GM18858 (cell line): ENCODE results near the gene MYL6.
"Not testable (repeated sequence)": the region's sequence is repeated elsewhere in the genome, so short reads cannot be mapped to it uniquely, and the experiment has no call there.

Experiments
- ATAC-seq: cut with Tn5 transposase; IDR thresholded peaks from one replicate; pipeline ENCODE4 v1.9.1; 2021; ENCODE audit not compliant: unreplicated experiment

Gene MYL6

DNA sequence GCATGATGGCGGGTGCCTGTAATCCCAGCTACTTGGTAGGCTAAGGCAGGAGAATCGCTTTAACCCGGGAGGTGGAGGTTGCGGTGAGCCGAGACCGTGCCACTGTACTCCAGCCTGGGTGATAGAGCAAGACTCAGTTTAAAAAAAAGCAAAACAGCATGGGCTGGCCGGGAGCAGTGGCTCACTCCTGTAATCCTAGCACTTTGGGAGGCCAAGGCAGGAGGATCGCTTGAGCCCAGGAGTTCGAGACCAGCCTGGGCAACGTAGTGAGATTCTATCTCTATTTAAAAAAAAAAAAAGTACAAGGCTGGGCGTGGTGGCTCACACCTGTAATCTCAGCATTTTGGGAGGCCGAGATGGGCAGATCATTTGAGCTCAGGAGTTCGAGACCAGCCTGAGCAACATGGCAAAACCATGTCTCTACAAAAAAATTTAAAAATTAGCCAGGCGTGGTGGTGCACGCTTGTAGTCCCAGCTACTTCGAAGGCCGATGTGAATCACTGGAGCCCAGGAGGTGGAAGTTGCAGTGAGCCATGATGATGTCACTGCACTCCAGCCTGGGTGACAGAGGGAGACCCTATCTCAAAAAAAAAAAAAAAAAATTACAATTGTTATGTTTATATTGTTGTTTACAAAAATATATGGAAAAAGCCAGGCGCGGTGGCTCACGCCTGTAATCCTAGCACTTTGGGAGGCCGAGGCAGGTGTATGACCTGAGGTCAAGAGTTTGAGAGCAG is 1.5 kb upstream of the MYL6 start:
- not testable (repeated sequence) for ATAC-seq

DNA sequence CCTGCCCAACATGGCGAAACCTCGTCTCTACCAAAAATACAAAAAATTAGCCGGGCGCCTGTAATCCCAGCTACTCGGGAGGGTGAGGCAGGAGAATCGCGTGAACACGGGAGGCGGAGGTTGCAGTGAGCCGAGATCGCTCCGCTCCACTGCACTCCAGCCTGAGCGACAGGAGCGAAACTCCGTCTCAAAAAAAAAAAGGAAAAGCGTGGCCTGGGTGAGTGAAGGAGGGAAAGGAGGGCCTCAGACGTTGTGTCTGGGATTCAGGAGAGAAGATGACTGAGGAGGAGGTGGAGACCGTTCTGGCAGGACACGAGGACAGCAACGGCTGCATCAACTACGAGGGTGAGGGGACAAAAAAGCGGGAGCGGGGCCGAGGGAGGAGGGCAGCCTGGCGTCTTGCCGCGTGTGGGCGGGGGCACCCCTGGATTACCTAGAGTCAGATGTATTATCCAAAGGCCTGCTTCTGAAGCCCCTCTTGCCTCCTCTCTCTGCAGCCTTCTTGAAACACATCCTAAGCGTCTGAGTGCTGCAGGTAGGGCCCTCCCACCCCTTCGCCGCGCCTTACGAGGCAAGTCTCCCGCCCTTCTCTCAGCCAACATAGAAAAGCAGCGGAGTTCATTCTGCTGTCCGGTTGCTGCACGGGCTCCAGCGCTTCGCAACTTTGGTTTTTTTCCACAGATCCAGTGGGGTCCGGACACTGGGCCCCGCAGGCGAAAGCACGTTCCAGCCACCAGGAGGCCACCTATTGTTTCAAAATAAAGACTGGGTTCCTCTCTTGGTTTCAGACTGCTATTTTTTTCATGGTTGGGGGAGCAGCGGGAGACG is 744 bp upstream of the MYL6 start:
- peak; percentile 30 for ATAC-seq

DNA sequence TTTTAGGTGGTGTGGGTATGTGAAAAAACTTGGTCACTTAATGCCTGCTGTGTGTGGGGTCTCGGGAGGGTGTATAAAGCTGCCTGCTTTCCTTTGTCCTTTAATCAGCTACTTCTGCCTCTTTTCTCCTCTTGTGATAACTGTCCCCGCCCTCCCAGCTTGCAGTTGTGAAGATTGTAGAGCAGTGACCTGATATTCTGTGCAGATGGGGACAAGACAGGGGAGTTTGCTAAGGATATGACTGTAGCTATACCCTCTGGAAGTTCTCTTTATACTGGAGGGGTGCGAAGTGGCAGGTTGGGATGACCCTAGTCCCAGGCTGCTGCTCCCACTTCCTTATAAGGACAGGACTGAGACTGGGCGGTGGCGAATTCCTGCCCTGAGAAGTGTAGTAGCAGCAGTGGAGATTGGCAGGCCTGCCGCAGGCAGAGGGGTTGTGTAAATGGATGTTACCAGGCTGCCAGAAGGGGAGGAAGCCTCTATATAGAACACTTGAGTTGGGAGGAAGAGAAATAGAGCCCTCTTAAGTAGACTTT is 835 bp downstream of the MYL6 start:
- no peak for ATAC-seq

DNA sequence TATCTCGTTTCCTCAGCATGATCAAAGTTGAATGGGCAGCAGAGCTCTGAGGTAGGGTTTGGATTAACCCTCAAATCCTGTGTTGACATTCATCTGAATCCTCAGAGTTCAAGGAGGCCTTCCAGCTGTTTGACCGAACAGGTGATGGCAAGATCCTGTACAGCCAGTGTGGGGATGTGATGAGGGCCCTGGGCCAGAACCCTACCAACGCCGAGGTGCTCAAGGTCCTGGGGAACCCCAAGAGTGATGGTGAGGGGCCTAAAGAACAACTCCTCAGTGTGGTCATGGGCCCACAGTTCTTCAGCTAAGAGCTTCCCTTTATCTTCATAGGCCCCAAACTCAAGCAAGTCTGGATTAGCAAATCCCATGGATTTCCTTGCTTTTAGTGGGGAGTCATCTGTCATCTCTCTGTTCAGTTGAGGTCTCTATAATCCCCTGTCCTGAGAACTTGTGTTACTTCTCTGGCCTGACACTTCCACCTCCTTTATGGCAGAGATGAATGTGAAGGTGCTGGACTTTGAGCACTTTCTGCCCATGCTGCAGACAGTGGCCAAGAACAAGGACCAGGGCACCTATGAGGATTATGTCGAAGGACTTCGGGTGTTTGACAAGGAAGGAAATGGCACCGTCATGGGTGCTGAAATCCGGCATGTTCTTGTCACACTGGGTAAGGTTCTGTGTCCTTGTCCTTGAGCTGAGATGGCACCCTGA is 1.5 kb downstream of the MYL6 start:
- no peak for ATAC-seq

DNA sequence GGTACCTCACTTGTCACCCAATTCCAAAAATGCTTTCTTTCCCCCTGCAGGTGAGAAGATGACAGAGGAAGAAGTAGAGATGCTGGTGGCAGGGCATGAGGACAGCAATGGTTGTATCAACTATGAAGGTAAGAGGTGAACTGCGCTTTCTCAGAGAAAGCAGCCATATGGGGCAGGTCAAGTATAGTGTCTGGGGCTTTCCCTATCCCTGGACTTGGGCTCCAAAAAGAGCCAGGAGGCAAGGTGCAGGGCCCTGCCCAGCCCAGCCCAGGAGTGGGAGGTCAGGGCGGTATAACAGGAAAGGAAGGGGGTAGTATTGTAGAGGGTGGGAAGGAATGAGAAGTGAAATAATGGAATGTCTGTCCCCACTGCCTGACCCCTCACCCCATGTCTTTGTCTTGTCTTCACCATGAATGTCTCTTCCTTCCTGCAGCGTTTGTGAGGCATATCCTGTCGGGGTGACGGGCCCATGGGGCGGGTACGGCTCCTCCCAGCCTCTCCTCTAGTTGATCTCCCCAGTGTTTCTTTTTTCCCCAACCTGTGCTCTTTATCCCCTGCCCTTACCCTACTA is 2.1 kb downstream of the MYL6 start:
- no peak for ATAC-seq

DNA sequence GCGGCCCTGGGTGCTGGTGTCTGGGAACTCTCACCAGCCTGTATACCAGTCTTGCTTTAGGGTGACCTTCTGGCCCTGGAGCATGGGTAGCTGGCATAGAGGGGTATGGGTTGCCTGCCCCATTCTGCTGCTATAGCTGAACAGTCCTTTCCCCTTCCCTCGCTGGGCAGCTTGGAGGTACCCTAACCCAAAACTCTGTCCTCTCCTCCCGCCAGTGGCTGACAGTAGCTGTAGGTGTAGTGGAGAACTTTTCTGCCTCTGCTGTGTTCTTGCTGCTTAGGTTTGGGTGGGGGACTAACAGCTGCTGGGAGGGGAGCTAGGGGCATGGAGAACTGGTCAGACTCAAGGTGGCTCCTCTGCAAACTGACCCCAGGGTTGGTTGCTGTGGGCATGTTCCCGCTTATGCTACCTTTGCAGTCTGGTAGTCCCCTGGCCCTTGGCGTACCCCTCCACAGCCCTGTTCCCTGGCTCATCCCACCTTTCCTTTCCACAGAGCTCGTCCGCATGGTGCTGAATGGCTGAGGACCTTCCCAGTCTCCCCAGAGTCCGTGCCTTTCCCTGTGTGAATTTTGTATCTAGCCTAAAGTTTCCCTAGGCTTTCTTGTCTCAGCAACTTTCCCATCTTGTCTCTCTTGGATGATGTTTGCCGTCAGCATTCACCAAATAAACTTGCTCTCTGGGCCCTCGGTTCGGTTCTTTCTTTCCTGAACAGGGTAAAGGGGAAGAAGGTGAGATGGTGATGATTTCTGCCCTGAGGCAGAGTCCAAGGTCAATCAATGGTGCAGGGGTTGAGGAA is 2.9 kb downstream of the MYL6 start:
- no peak for ATAC-seq

DNA sequence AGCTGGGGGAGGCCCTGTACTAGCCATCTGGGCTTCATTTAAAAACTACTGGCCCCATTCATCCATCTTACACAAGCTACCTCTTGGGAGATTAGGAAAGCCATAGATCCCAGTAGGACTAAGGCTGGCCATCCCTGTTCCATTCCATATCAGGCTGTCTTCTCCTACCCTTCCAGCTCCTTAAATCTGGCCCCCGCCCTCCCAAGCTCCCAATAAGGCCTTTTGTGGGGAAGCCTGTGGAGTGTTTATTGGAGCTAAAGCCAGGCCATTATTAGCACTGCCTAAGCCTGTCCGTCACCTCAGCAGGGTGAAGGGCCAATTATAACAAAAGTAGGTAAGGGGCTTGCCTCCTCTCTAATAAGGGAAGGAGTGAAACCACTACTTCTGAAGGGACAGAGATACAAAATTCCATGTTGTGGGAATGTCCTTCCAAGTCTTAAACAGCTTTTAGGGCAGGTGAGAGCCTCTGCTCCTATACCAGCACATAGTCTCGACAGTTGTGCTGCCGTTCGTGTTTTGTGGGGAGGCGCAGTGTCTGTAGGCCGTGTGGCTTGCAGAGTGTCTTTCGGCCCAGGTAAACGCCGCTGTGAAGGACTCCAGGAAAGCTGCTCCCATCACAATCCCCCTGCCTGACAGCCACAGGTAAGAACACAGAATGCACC is 3.7 kb downstream of the MYL6 start:
- ATAC-seq: no peak

DNA sequence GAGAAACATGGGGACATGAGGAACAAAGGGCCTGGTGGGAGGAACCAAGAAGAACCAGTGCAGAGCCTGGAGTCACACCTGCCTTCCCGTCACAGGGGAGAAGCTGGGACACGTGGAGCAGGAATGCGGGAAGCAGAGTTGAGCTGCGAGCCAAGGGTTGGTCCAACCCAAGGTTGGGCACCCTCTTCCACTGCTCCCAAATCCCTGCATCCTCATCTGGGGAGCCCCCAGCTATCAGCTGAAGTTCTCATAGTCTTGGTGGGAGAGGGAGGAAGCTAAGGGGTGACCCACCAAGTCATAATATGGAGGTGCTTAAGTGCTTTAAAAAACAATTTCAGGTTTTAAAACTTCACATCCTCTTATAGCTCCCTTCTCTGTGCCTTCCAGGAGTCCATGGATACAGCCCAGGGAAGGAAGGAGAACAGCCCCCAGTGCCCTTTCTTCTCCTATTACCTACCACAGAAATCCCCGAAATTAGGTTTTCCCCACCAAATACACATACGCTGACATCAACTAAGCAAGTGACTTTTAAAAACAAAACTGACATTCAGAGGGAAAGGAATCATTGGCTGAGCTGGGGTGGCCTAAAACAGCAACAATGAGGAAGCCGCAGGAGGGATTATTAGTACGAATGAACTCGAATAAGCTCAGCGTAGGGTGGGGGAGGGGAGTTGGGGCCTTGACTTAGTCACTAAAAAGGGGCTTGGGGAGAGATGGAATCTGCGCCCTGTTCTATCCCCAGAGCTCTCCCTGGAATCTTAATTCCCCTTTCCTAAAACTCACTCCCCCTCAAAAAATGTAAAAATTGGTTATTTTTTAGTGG is 4.5 kb downstream of the MYL6 start:
- no peak for ATAC-seq

DNA sequence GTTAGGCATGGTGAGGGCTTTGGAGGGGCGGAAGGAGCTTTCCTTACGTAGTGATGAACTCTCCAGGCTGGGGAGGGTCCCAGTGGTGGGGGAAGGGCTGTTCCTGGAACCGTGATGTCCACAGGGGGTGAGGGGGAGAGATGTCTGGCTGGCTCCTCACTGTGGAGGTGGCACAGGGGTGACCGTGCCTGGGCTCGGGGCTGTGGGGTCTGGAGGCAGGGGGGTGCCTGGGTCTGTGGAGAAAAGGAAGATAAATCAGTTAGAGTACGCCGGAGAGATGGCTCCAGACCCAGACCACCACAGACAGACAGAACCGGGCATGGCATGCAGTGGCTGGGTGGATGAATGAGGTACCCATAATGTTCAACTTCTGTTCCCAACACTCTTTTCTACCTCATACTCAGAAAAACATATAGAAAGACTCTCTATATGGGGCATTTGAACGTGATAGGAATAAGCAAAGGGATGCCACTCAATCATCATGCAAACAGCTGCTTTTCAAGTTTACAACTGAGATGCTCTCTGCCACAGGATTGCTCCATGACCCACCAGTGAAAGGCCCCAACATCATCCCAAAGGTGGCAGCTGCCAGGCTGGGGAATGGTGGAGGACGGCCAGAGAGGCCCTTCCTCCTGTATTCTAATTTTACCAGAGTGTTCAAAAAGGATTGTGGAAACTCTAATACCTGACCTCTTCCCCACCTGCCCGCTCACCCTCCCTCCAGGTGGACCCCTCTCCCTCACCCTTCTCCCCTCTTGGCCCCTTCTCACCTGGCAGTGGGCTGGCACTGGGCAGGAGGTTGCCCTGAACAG is 5.6 kb downstream of the MYL6 start:
- no peak for ATAC-seq

DNA sequence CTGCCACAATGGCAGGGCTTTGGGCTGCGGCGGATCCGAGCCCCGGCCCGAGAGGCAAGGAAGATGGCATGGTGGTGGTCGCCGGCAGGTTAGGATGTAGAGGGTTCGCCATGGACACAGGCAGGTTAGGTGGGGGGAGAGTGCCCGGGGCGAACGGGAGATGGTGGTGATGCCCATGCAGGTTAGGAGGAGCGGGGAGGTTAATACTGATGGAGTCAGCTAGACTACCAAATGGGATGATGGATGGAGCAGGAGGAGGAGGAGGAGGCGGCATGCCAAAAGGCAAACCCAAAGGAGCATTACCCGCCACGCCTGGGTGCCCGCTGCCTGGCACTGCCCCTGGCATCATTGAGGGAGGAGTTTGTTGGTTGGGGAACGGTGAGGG is 6.2 kb downstream of the MYL6 start:
- ATAC-seq: no peak

DNA sequence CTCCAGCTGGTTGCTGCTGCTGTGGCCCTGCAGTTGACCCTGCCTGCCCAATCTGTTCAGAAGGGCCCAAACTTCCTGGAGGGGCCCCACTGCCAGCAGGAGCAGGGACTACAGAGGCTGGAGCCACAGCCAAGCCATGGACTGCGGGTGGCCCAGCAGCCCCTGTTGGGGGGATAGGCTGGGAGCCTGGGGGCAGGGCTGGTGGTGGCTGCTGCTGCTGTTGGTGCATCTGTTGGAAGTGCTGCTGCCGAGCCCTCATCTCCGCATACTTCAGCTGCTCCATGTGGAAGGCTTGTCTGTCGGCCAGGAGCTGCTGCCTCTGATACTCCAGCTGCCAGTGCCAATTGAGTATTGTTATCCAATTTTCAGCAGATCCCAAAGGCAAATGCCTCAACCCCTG is 7.2 kb downstream of the MYL6 start:
- ATAC-seq: no peak

DNA sequence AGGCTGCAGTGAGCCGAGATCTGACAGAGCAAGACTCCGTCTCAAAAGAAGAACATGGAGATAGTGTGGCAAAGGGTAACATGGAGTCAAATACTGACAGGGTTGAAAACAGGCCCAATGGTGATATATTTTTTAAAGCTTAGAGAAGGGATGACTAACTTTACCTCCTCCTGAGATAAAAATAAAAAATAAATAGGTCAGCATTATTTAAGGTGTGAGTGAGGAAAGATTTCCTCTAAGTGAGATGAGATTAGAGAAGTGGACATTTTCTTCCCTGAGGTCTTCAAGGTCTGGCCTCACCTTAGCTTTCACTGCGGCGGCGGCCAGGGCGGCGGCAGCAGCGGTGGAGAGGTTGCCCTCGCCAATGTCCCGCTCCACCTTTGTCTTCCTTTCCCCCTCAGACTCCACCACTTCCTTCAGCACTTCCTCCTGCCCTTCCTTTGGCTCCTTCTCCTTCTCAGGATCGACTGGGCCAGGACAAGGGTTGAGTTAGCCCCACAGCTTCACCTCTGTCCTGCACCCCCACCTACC is 11.1 kb downstream of the MYL6 start:
- ATAC-seq: no peak

DNA sequence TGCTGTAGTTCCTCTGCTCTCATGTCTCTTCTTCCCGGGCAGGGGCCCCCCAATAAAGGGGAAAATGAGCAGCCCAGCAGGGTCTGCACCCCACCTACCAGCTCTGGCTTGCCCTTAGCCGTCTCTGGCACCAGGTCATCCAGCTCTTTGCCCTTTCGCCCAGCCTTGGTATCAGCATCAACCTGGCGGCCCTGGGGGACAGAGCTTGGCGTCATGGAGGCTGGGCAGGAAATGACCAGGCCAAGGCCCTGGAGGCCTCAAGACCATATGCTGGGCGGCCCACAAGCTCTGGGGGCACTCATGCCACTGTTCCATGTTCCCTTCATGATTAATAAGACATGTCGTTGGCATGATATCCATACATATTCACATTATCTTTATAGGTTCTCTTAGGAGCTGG is 14.7 kb downstream of the MYL6 start:
- ATAC-seq: no peak

DNA sequence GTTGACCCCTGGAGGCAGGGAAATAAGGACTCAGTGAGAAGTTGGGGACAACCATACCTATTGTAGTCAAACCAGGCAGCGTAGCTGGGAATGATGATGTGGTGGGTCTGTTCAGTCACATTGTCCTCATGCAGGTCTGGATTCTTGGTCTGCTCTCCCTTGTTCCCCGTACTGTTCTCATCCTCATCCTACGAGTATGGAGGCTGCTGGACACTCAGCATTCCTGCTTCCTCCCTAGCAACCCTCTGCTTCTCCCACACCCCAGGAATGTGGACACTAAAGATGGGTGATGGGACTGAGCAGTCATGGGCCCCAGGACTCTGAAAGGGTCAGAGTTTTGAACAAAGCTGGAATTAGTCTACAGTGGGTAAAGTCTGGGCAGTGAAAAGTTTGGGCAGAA is 20.2 kb downstream of the MYL6 start:
- ATAC-seq: no peak

DNA sequence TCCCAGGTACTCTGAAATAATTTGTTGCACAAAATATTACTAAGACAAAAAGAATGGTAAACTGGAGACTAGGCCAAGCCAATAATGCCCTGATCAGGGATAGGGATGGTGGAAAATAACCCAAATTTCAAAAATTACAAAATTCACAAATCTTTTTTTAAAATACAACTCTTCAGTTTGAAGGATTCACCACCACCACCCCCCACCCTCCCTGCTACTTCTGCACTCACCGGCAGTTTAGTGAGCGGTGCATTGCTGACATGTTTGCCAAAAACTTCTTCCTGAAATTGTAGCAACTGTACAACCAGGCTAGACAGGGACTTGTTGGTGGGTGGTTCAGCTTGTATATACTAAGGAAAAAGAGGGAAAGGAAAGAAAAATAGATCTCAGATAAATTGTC is 28.8 kb downstream of the MYL6 start:
- ATAC-seq: no peak

DNA sequence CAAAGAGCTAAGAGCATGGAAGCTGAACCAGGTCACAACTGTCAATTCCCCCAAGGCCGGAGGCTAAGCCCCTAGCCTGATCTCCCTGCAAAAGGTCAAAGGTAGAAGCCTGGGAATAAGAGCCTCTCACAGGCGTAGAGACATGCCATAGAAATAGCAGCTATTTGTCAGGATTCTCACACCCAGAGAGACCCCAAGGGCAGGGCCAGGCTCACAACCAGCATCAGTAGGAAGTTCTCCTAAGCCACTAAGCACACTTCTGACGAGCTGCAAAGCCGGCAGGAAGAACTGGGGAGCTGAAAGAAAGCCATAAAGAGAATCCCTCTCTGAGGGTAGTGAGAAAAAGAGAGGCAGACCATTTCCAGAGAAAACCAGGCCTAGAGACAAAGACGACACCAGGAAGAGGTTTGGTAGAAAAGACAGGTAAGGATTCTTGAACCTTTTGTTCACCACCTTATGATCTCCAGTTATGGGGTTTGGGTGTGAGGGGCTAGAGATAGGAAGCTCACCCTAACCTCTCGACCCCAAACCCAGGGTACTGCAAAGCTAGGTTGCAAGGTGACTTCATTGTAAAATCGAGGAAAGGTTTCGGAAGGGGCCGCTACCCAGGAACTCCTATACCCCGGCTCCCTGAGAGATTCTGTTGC is 30.1 kb downstream of the MYL6 start:
- no peak for ATAC-seq

DNA sequence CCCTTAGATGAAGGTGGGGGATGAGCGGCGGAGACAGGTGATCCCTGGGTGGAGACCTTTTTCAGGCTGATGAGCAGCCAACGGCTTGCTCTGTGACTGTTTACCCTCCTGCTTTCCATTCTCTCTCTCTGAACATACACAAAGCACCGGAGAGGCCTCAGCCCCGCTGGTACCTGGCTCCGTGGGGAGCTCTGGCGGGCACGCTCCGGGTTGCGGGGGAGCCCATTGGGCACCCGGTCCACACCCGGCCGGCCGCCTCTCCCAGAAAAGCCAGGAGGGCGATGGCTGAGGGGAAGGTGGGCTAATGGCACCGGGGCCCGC is 30.6 kb downstream of the MYL6 start:
- ATAC-seq: no peak
